ENCODE results near the gene RAET1G.
"Not testable (repeated sequence)": the region's sequence is repeated elsewhere in the genome, so short reads cannot be mapped to it uniquely, and the experiment has no call there.

The RAET1G gene

GRCh38 chr6:149909701-149910470, 13.0 kb downstream of the RAET1G start:
- no peak for DNase-seq

GRCh38 chr6:149908480-149908879, 14.4 kb downstream of the RAET1G start:
- not testable (repeated sequence) for DNase-seq

GRCh38 chr6:149907317-149907716, 15.6 kb downstream of the RAET1G start:
- DNase-seq, result no peak

- DNase-seq, result no peak
These were observed 16.5 kb downstream of the RAET1G start for GRCh38 chr6:149906405-149906804.

- DNase-seq, result no peak
These were observed 17.0 kb downstream of the RAET1G start for GRCh38 chr6:149905911-149906371.

GRCh38 chr6:149905371-149905910, 17.5 kb downstream of the RAET1G start:
- no peak for DNase-seq

GRCh38 chr6:149904661-149905370, 18.1 kb downstream of the RAET1G start:
- no peak for DNase-seq

- DNase-seq, result no peak
These were observed 18.8 kb downstream of the RAET1G start for GRCh38 chr6:149903938-149904611.

GRCh38 chr6:149901444-149902140, 21.3 kb downstream of the RAET1G start:
- DNase-seq, result no peak

GRCh38 chr6:149900620-149901443, 22.1 kb downstream of the RAET1G start:
- DNase-seq, result no peak

GRCh38 chr6:149899926-149900619, 22.8 kb downstream of the RAET1G start:
- DNase-seq, result no peak

- DNase-seq, result no peak
These were observed 23.4 kb downstream of the RAET1G start for GRCh38 chr6:149899486-149899885.

- DNase-seq, result no peak
These were observed 24.0 kb downstream of the RAET1G start for GRCh38 chr6:149898966-149899365.

- DNase-seq, result no peak
These were observed 24.8 kb downstream of the RAET1G start, which contains the start of gene RAET1E for GRCh38 chr6:149897855-149898744. Gene RAET1E, minus strand, starts transcription at chr6:149898113. Its CDS starts 7,212 bp downstream, at chr6:149890901.

- DNase-seq, result no peak
These were observed 25.8 kb downstream of the RAET1G start for GRCh38 chr6:149897015-149897697.

GRCh38 chr6:149896491-149896890, 26.4 kb downstream of the RAET1G start:
- no peak for DNase-seq

- DNase-seq, result peak; percentile 11 to 37
These were observed 27.1 kb downstream of the RAET1G start for GRCh38 chr6:149895833-149896271.

- no peak for DNase-seq
These were observed 27.8 kb downstream of the RAET1G start for GRCh38 chr6:149895048-149895590.

- not testable (repeated sequence) for DNase-seq
These were observed 31.1 kb downstream of the RAET1G start for GRCh38 chr6:149891864-149892263.

Measured in activated CD4-positive, alpha-beta T cell treated with anti-CD3 and anti-CD28 coated beads, Interleukin-2, amount 50 U/mL, for 48 hours (primary cell).